IMR-90 (cell line): ENCODE measurements around the gene ZNF418. TPM values are rescaled to one million over a fixed set of nuclear protein-coding genes. Genes with fewer than 3 reads are reported as not detected.

Source experiments
- ATAC-seq: fragments of 200-7000 bp; cut with Tn5 transposase; 2 replicates; pipeline ENCODE4 v1.9.1; 2020; ENCODE audit warnings: low read depth, mild to moderate bottlenecking, moderate library complexity
- BruUV-seq: library from RNA; stranded (reverse); fragments of 400-500 nt; replicated peaks from 2 replicates; lab custom pipeline; 2021; lab: Mats Ljungman, UMichigan
- CTCF ChIA-PET: fragments of 300-600 bp; formaldehyde crosslinking; extraction: SDS; loops from one replicate; lab custom pipeline; 2021; ENCODE audit warnings: antibody characterized with exemption; lab: Yijun Ruan, JAX
- POLR2A ChIA-PET: fragments of 300-600 bp; sonication (Branson Sonifier 250); formaldehyde crosslinking; loops from one replicate; lab custom pipeline; 2022; ENCODE audit warnings: antibody characterized with exemption; ENCODE audit not compliant: unreplicated experiment; lab: Charles Lee
- DNase-seq: peaks from one replicate; pipeline ENCODE4 v3.0.0; 2013
- H2AFZ ChIP-seq: replicated peaks from 2 replicates; pipeline ENCODE3; 2013; ENCODE audit warnings: low read length, mild to moderate bottlenecking; ENCODE audit not compliant: poor library complexity
- H2AK5ac ChIP-seq: 2 replicates; pipeline ENCODE4 v1.6.1; 2013; ENCODE audit warnings: low read depth, low read length, inconsistent platforms
- H2AK9ac ChIP-seq: replicated peaks from 2 replicates; pipeline ENCODE3; 2013; ENCODE audit warnings: mild to moderate bottlenecking, low read depth, low read length, moderate library complexity; ENCODE audit not compliant: poor library complexity
- H2BK120ac ChIP-seq: 2 replicates; pipeline ENCODE4 v1.6.1; 2013; ENCODE audit warnings: low read depth, low read length, inconsistent platforms
- H2BK15ac ChIP-seq: 3 replicates; pipeline ENCODE4 v1.6.1; 2013; ENCODE audit warnings: low read depth, low read length, inconsistent platforms
- H2BK20ac ChIP-seq: 2 replicates; pipeline ENCODE4 v1.6.1; 2013; ENCODE audit warnings: low read depth, mild to moderate bottlenecking, inconsistent platforms, low read length, moderate library complexity
- H2BK5ac ChIP-seq: 2 replicates; pipeline ENCODE4 v1.6.1; 2013; ENCODE audit warnings: mild to moderate bottlenecking, low read depth, low read length, inconsistent platforms; ENCODE audit not compliant: poor library complexity, severe bottlenecking
- H3K14ac ChIP-seq: replicated peaks from 2 replicates; pipeline ENCODE4 v1.6.1; 2013; ENCODE audit warnings: low read depth, low read length, inconsistent platforms
- H3K18ac ChIP-seq: 2 replicates; pipeline ENCODE4 v1.6.1; 2013; ENCODE audit warnings: low read depth, low read length, control low read depth
- H3K23ac ChIP-seq: 2 replicates; pipeline ENCODE4 v1.6.1; 2013; ENCODE audit warnings: low read depth, low read length, inconsistent platforms
- H3K27ac ChIP-seq: 2 replicates; pipeline ENCODE4 v1.5.1; 2013; ENCODE audit warnings: mild to moderate bottlenecking, control low read depth, low read length; ENCODE audit not compliant: insufficient read depth
- H3K27me3 ChIP-seq: 2 replicates; pipeline ENCODE4 v1.6.1; 2013; ENCODE audit warnings: low read length; ENCODE audit not compliant: control insufficient read depth, insufficient read depth
- H3K36me3 ChIP-seq: 2 replicates; pipeline ENCODE4 v1.6.1; 2013; ENCODE audit warnings: low read length, mixed read lengths; ENCODE audit not compliant: control insufficient read depth, insufficient read depth
- H3K4ac ChIP-seq: 2 replicates; pipeline ENCODE4 v1.6.1; 2013; ENCODE audit warnings: low read depth, low read length, inconsistent platforms
- H3K4me1 ChIP-seq: 2 replicates; pipeline ENCODE4 v1.6.1; 2013; ENCODE audit warnings: low read length, mixed read lengths; ENCODE audit not compliant: control insufficient read depth, insufficient read depth
- H3K4me2 ChIP-seq: 2 replicates; pipeline ENCODE4 v1.6.1; 2013; ENCODE audit warnings: low read depth, mild to moderate bottlenecking, control low read depth, low read length, moderate library complexity
- H3K4me3 ChIP-seq: 2 replicates; pipeline ENCODE4 v1.5.1; 2013; ENCODE audit warnings: low read depth, mild to moderate bottlenecking, control low read depth, low read length, moderate library complexity; ENCODE audit not compliant: insufficient read depth
- H3K56ac ChIP-seq: 2 replicates; pipeline ENCODE4 v1.6.1; 2013; ENCODE audit warnings: low read length, inconsistent platforms; ENCODE audit not compliant: insufficient read depth; ENCODE audit errors: extremely low read depth
- H3K79me1 ChIP-seq, 2 experiments: 2 replicates each; pipeline ENCODE4 v1.6.1; 2013; ENCODE audit warnings: low read length in 2 of 2, inconsistent platforms in 1 of 2, low read depth in 1 of 2
- H3K9ac ChIP-seq: 2 replicates; pipeline ENCODE4 v1.6.1; 2013; ENCODE audit warnings: low read depth, low read length, control low read depth
- H3K9me1 ChIP-seq: 2 replicates; pipeline ENCODE4 v1.6.1; 2013; ENCODE audit warnings: low read length, inconsistent platforms; ENCODE audit not compliant: insufficient read depth
- H3K9me3 ChIP-seq: 2 replicates; pipeline ENCODE4 v1.6.1; 2013; ENCODE audit warnings: low read length; ENCODE audit not compliant: control insufficient read depth, insufficient read depth
- H4K20me1 ChIP-seq: 2 replicates; pipeline ENCODE4 v1.6.1; 2013; ENCODE audit warnings: low read length, inconsistent platforms; ENCODE audit not compliant: insufficient read depth
- H4K5ac ChIP-seq: 2 replicates; pipeline ENCODE4 v1.6.1; 2013; ENCODE audit warnings: mild to moderate bottlenecking, low read depth, low read length, control low read depth
- H4K8ac ChIP-seq, 2 experiments: 2 replicates each; pipeline ENCODE4 v1.6.1; 2013; ENCODE audit warnings: low read depth in 2 of 2, low read length in 2 of 2, control low read depth in 1 of 2, inconsistent platforms in 1 of 2
- H4K91ac ChIP-seq: 2 replicates; pipeline ENCODE4 v1.6.1; 2013; ENCODE audit warnings: low read depth, low read length, inconsistent platforms; ENCODE audit not compliant: insufficient read depth
- CHD1 ChIP-seq: IDR thresholded peaks from 2 replicates; pipeline ENCODE4 v1.6.1; 2012; ENCODE audit warnings: low read depth, low read length, improper control_type of control experiment
- CTCF ChIP-seq: conservative IDR thresholded peaks from 2 replicates; pipeline ENCODE4 v1.5.1; 2012; ENCODE audit warnings: mild to moderate bottlenecking, low read depth, low read length, improper control_type of control experiment
- FOS ChIP-seq: fragments of 150-350 bp; IDR thresholded peaks from 2 replicates; pipeline ENCODE4 v1.6.1; 2016; ENCODE audit warnings: low read depth, low read length
- MAFK ChIP-seq: IDR thresholded peaks from 2 replicates; pipeline ENCODE4 v1.6.1; 2012; ENCODE audit warnings: low read depth, low read length, improper control_type of control experiment
- MAZ ChIP-seq: IDR thresholded peaks from 2 replicates; pipeline ENCODE4 v1.6.1; 2012; ENCODE audit warnings: low read depth, mild to moderate bottlenecking, low read length, improper control_type of control experiment, moderate library complexity, borderline replicate concordance
- MXI1 ChIP-seq: IDR thresholded peaks from 2 replicates; pipeline ENCODE4 v1.6.1; 2012; ENCODE audit warnings: low read depth, mild to moderate bottlenecking, low read length, moderate library complexity, borderline replicate concordance
- RAD21 ChIP-seq: IDR thresholded peaks from 2 replicates; pipeline ENCODE4 v1.6.1; 2012; ENCODE audit warnings: low read length, improper control_type of control experiment
- RCOR1 ChIP-seq: IDR thresholded peaks from 2 replicates; pipeline ENCODE4 v1.6.1; 2012; ENCODE audit warnings: mild to moderate bottlenecking, low read length, improper control_type of control experiment; ENCODE audit not compliant: insufficient replicate concordance
- RFX5 ChIP-seq: IDR thresholded peaks from 2 replicates; pipeline ENCODE4 v1.8.0; 2012; ENCODE audit warnings: low read depth, mild to moderate bottlenecking, low read length, moderate library complexity
- SMC3 ChIP-seq: fragments of 150-350 bp; IDR thresholded peaks from 2 replicates; pipeline ENCODE4 v1.6.1; 2016; ENCODE audit warnings: low read depth, mild to moderate bottlenecking, antibody characterized with exemption, low read length, moderate library complexity
- USF2 ChIP-seq: fragments of 150-350 bp; IDR thresholded peaks from 2 replicates; pipeline ENCODE4 v1.6.1; 2017; ENCODE audit warnings: mild to moderate bottlenecking, antibody characterized with exemption, low read length, low read depth
- WGBS, 2 experiments: methylation state at CpG; one replicate each; pipeline versions ENCODE4 v1.1.5 to v1.1.7; 2013; ENCODE audit warnings: missing lambda C conversion rate in 2 of 2; ENCODE audit not compliant: insufficient read length in 1 of 2; ENCODE audit errors: extremely low coverage in 2 of 2; 5-methylcytosine and 5-hydroxymethylcytosine counted together
- dilution Hi-C: fragments of 300-500 bp; cut with HindIII; formaldehyde crosslinking; loops from one replicate; pipeline ENCODE4 v1.14.3; 2018; ENCODE audit warnings: low sequenced_read_pairs; ENCODE audit not compliant: unreplicated experiment
- in situ Hi-C: fragments of 300-500 bp; cut with MboI; formaldehyde crosslinking; loops from 3 replicates; pipeline ENCODE4 v1.14.3; 2019; ENCODE audit warnings: low sequenced_read_pairs, inconsistent platforms, mixed read lengths
- intact Hi-C: fragments of 100-400 bp; cut with micrococcal nuclease; formaldehyde crosslinking; loops from 2 replicates; pipeline ENCODE4 v1.10.0; 2022
- polyA plus RNA-seq, 3 experiments: library from polyadenylated mRNA; depleted of rRNA; stranded (reverse); fragments of >200 nt; gene quantifications; 2 replicates each; pipeline ENCODE4 v1.2.3, GENCODE V29; 2012; ENCODE audit warnings: low replicate concordance in 1 of 3
- total RNA-seq: library from RNA; depleted of rRNA; stranded (reverse); fragments of >200 nt; gene quantifications from 2 replicates; pipeline ENCODE4 v1.2.3, GENCODE V29; 2012

ZNF418 gene
- total and polyA plus RNA-seq, 2 of the 4 experiments (the other 2 are of a cell fraction), result 2.1 to 3.4 TPM

DNA sequence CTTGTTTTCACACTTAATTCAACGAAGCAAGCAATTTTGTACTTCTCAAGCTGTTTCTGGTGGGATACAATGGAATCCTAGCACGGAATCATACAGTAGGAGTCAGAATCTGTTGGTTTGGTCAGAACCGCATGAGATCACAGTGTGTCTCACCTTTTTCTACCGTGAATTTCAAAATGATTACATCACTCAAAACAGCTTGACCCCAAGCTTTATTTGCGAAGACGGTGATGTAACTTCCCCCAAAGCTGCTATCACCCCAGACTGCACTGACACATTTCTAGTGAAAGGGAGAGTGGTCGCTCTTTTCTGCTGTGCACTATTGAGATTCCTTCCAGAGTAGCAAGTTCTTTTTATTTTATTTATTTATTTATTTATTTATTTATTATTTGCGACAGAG is 29.6 kb upstream of the ZNF418 start:
- no peak overlapping the region for H2BK20ac ChIP-seq
- no peak overlapping the region for H2BK15ac ChIP-seq
- no peak overlapping the region for H3K9ac ChIP-seq
- H3K4me3 ChIP-seq, result no peak overlapping the region
- no peak overlapping the region for H4K91ac ChIP-seq
- no peak overlapping the region for H3K14ac ChIP-seq
- DNase-seq, result no peak
- BruUV-seq, result no TSS peak
- no peak overlapping the region for H2BK120ac ChIP-seq
- no peak overlapping the region for H2AFZ ChIP-seq
- H3K9me1 ChIP-seq, result no peaks in the 10 kb centered on the region
- CTCF ChIA-PET, result no interaction called here
- no CpG with 5 or more reads among the region's 8 CpGs for WGBS, 2 experiments
- H4K20me1 ChIP-seq, result no peaks in the 10 kb centered on the region
- intact Hi-C loops, result no loop called here
- H3K4me1 ChIP-seq, result no peaks in the 10 kb centered on the region
- no peak overlapping the region for H2AK5ac ChIP-seq
- H3K18ac ChIP-seq, result no peak overlapping the region
- no peak overlapping the region for H3K23ac ChIP-seq
- in situ Hi-C loops, result no loop called here
- H3K4ac ChIP-seq, result no peak overlapping the region
- H3K36me3 ChIP-seq, result no peaks in the 10 kb centered on the region; the same call in 1 of the 2 replicates
- no peak overlapping the region for H3K4me2 ChIP-seq
- no peak overlapping the region for H3K56ac ChIP-seq
- H3K79me1 ChIP-seq, result no peaks in the 10 kb centered on the region
- dilution Hi-C loops, result no loop called here
- H3K27me3 ChIP-seq, result no peaks in the 10 kb centered on the region
- TF ChIP-seq MXI1 (no peak), FOS (no peak), CTCF (no peak), RAD21 (no peak), RCOR1 (no peak), CHD1 (no peak), MAZ (no peak), SMC3 (no peak), RFX5 (no peak), MAFK (no peak), USF2 (no peak)
- POLR2A ChIA-PET, result no interaction called here
- ATAC-seq, result no peak
- H3K9me3 ChIP-seq, result peaks cover 47% of the 10 kb centered on the region
- H4K8ac ChIP-seq, result no peak overlapping the region
- no peak overlapping the region for H4K5ac ChIP-seq
- no peak overlapping the region for H2AK9ac ChIP-seq
- no peak overlapping the region for H2BK5ac ChIP-seq
- no peak overlapping the region for H3K27ac ChIP-seq
